SK-N-SH treated with all-trans-retinoic acid at 6 μM for 48 hours (cell line): ENCODE measurements around the gene SEC24D.

Experiments
- ATAC-seq: fragments of 200-7000 bp; cut with Tn5 transposase; 3 replicates; pipeline ENCODE4 v1.9.1; 2020; ENCODE audit warnings: mild to moderate bottlenecking, moderate library complexity
- ARNTL ChIP-seq: fragments of 450-650 bp; formaldehyde crosslinking; IDR thresholded peaks from 2 replicates; pipeline ENCODE4 v1.5.0; 2020; ENCODE audit warnings: low read depth, mild to moderate bottlenecking, moderate library complexity, borderline replicate concordance
- CSDC2 ChIP-seq: fragments of 250-450 bp; sonication (Bioruptor Pico); IDR thresholded peaks from 2 replicates; pipeline ENCODE4 v1.5.0; 2020; ENCODE audit warnings: mild to moderate bottlenecking, moderate library complexity
- CSRNP3 ChIP-seq: fragments of 250-450 bp; sonication (Bioruptor Pico); IDR thresholded peaks from 2 replicates; pipeline ENCODE4 v1.5.1; 2021; ENCODE audit warnings: mild to moderate bottlenecking, moderate library complexity
- ESRRG ChIP-seq: fragments of 250-450 bp; sonication (Bioruptor Pico); IDR thresholded peaks from 2 replicates; pipeline ENCODE4 v1.6.1; 2021; ENCODE audit warnings: mild to moderate bottlenecking
- GLIS3 ChIP-seq: fragments of 250-450 bp; sonication (Bioruptor Pico); IDR thresholded peaks from 2 replicates; pipeline ENCODE4 v1.5.0; 2020; ENCODE audit warnings: mild to moderate bottlenecking, moderate library complexity
- ISL1 ChIP-seq: fragments of 250-450 bp; sonication (Bioruptor Pico); IDR thresholded peaks from 2 replicates; pipeline ENCODE4 v2.1.2; 2022; ENCODE audit warnings: mild to moderate bottlenecking, moderate library complexity
- OSR1 ChIP-seq: fragments of 250-450 bp; sonication (Bioruptor Pico); IDR thresholded peaks from 2 replicates; pipeline ENCODE4 v1.8.0; 2022; ENCODE audit warnings: moderate library complexity, mild to moderate bottlenecking, inconsistent platforms
- PATZ1 ChIP-seq: fragments of 250-450 bp; sonication (Bioruptor Pico); IDR thresholded peaks from 2 replicates; pipeline ENCODE4 v1.8.0; 2020; ENCODE audit warnings: mild to moderate bottlenecking, moderate library complexity, borderline replicate concordance
- POU6F1 ChIP-seq: fragments of 250-450 bp; sonication (Bioruptor Pico); IDR thresholded peaks from 2 replicates; pipeline ENCODE4 v1.8.0; 2021; ENCODE audit warnings: low read depth, mild to moderate bottlenecking, moderate library complexity, borderline replicate concordance
- PPARA ChIP-seq: fragments of 250-450 bp; sonication (Bioruptor Pico); IDR thresholded peaks from 2 replicates; pipeline ENCODE4 v1.5.0; 2020; ENCODE audit warnings: mild to moderate bottlenecking, borderline replicate concordance
- RARB ChIP-seq: fragments of 250-450 bp; sonication (Bioruptor Pico); IDR thresholded peaks from 2 replicates; pipeline ENCODE4 v1.8.0; 2021; ENCODE audit warnings: mild to moderate bottlenecking, moderate library complexity
- SNAI2 ChIP-seq: fragments of 250-450 bp; sonication (Bioruptor Pico); IDR thresholded peaks from 2 replicates; pipeline ENCODE4 v1.5.0; 2020; ENCODE audit warnings: mild to moderate bottlenecking, moderate library complexity
- TCF4 ChIP-seq: fragments of 250-450 bp; sonication (Bioruptor Pico); IDR thresholded peaks from 2 replicates; pipeline ENCODE4 v1.8.0; 2021; ENCODE audit warnings: mild to moderate bottlenecking, moderate library complexity, borderline replicate concordance
- TOX ChIP-seq: fragments of 250-450 bp; sonication (Bioruptor Pico); IDR thresholded peaks from 2 replicates; pipeline ENCODE4 v1.8.0; 2021; ENCODE audit warnings: mild to moderate bottlenecking, moderate library complexity, borderline replicate concordance
- ZC3H10 ChIP-seq: fragments of 250-450 bp; sonication (Bioruptor Pico); IDR thresholded peaks from 2 replicates; pipeline ENCODE4 v1.5.1; 2021; ENCODE audit warnings: mild to moderate bottlenecking, moderate library complexity
- ZFP3 ChIP-seq: fragments of 250-450 bp; sonication (Bioruptor Pico); IDR thresholded peaks from 2 replicates; pipeline ENCODE4 v1.5.0; 2020; ENCODE audit warnings: mild to moderate bottlenecking, moderate library complexity
- ZFP30 ChIP-seq: fragments of 450-650 bp; formaldehyde crosslinking; IDR thresholded peaks from 2 replicates; pipeline ENCODE4 v1.5.0; 2022; ENCODE audit warnings: mild to moderate bottlenecking, moderate library complexity
- ZNF565 ChIP-seq: fragments of 450-650 bp; formaldehyde crosslinking; conservative IDR thresholded peaks from 2 replicates; pipeline ENCODE4 v1.5.0; 2020; ENCODE audit warnings: low read depth, mild to moderate bottlenecking, moderate library complexity
- ZNF70 ChIP-seq: fragments of 450-650 bp; formaldehyde crosslinking; IDR thresholded peaks from 2 replicates; pipeline ENCODE4 v1.5.0; 2020; ENCODE audit warnings: mild to moderate bottlenecking, moderate library complexity
- ZNF8 ChIP-seq: fragments of 450-650 bp; formaldehyde crosslinking; IDR thresholded peaks from 2 replicates; pipeline ENCODE4 v1.5.0; 2020; ENCODE audit warnings: mild to moderate bottlenecking, moderate library complexity

The SEC24D gene

GRCh38 chr4:118682928-118683327 is 153.0 kb downstream of the SEC24D start:
- TF ChIP-seq TCF4 (CRISPR knock-in tag) (no peak), PPARA (CRISPR knock-in tag) (no peak), RARB (no peak), ZC3H10 (CRISPR knock-in tag) (no peak), GLIS3 (no peak), ZNF8 (CRISPR knock-in tag) (no peak), CSDC2 (CRISPR knock-in tag) (no peak), ISL1 (CRISPR knock-in tag) (no peak), ZFP30 (CRISPR knock-in tag) (no peak), SNAI2 (no peak), CSRNP3 (no peak), OSR1 (CRISPR knock-in tag) (no peak), ARNTL (CRISPR knock-in tag) (no peak)
- TF ChIP-seq, all 23 proteins: peak for 0
- no peak for ATAC-seq

- no peak for ATAC-seq
These were observed 155.1 kb downstream of the SEC24D start for GRCh38 chr4:118680808-118681207.

GRCh38 chr4:118676128-118676527 is 159.8 kb downstream of the SEC24D start:
- no peak for ATAC-seq
- TF ChIP-seq RARB, result no peak
- no peak for TF ChIP-seq POU6F1 (CRISPR knock-in tag)
- no peak for TF ChIP-seq CSRNP3
- no peak for TF ChIP-seq PATZ1
- TF ChIP-seq ZNF565 (CRISPR knock-in tag), result no peak
- no peak for TF ChIP-seq SNAI2
- no peak for TF ChIP-seq ESRRG (CRISPR knock-in tag)
- no peak for TF ChIP-seq TOX
- no peak for TF ChIP-seq ZFP30 (CRISPR knock-in tag)
- no peak for TF ChIP-seq GLIS3
- no peak for TF ChIP-seq ARNTL (CRISPR knock-in tag)
- TF ChIP-seq PPARA (CRISPR knock-in tag), result no peak

More at GRCh38 chr4:118680808-118681207, 155.1 kb downstream of the SEC24D start:
- TF ChIP-seq ZFP3 (no peak), TCF4 (CRISPR knock-in tag) (no peak), TOX (no peak), RARB (no peak), ESRRG (CRISPR knock-in tag) (no peak), ZNF70 (CRISPR knock-in tag) (no peak), PATZ1 (no peak), SNAI2 (no peak), ISL1 (CRISPR knock-in tag) (no peak)
